Liver (tissue), 9 donors: ENCODE measurements around the gene MICAL1. TPM values are rescaled to one million over a fixed set of nuclear protein-coding genes. Genes with fewer than 3 reads are reported as not detected.

Source experiments
- DNase-seq: peaks from one replicate; pipeline ENCODE4 v3.0.0-alpha.2; 2017; ENCODE audit warnings: low spot score
- H3K27ac ChIP-seq, 2 donors: one replicate each; pipeline ENCODE4 v1.7.0; 2013; ENCODE audit warnings: inconsistent platforms in 2 of 2, low read length in 2 of 2, control low read depth in 1 of 2, low read depth in 1 of 2, mild to moderate bottlenecking in 1 of 2
- H3K27me3 ChIP-seq, 4 donors: one replicate each; pipeline versions ENCODE4 v1.6.1 to v1.7.0; 2013; ENCODE audit warnings: low read length in 3 of 4, inconsistent platforms in 1 of 4, mild to moderate bottlenecking in 1 of 4, moderate library complexity in 1 of 4; ENCODE audit not compliant: control insufficient read depth in 4 of 4, insufficient read depth in 4 of 4
- H3K36me3 ChIP-seq, 4 donors: one replicate each; pipeline versions ENCODE4 v1.6.1 to v1.7.0; 2013; ENCODE audit warnings: low read length in 3 of 4, mild to moderate bottlenecking in 3 of 4, low read depth in 1 of 4, moderate library complexity in 1 of 4; ENCODE audit not compliant: control insufficient read depth in 4 of 4, insufficient read depth in 3 of 4
- H3K4me1 ChIP-seq, 4 donors: one replicate each; pipeline versions ENCODE4 v1.6.1 to v1.7.0; 2013; ENCODE audit warnings: low read length in 3 of 4, mild to moderate bottlenecking in 3 of 4, moderate library complexity in 1 of 4; ENCODE audit not compliant: control insufficient read depth in 4 of 4, insufficient read depth in 4 of 4
- H3K4me3 ChIP-seq, 3 donors: one replicate each; pipeline versions ENCODE4 v1.6.1 to v1.7.0; 2013; ENCODE audit warnings: low read length in 3 of 3, control low read depth in 1 of 3, low read depth in 1 of 3, mild to moderate bottlenecking in 1 of 3
- H3K9ac ChIP-seq, 2 donors: one replicate each; pipeline ENCODE4 v1.7.0; 2013; ENCODE audit warnings: low read length in 2 of 2, mild to moderate bottlenecking in 2 of 2, moderate library complexity in 2 of 2, control low read depth in 1 of 2, low read depth in 1 of 2
- H3K9me3 ChIP-seq, 4 donors: one replicate each; pipeline versions ENCODE4 v1.6.1 to v1.7.0; 2013; ENCODE audit warnings: low read length in 3 of 4; ENCODE audit not compliant: control insufficient read depth in 4 of 4
- FOXA1 ChIP-seq: IDR thresholded peaks from 2 replicates; pipeline ENCODE4 v1.6.1; 2016; ENCODE audit warnings: antibody characterized with exemption
- NR2F2 ChIP-seq: IDR thresholded peaks from 2 replicates; pipeline ENCODE4 v1.6.1; 2016; ENCODE audit warnings: antibody characterized with exemption
- TAF1 ChIP-seq: conservative IDR thresholded peaks from 2 replicates; pipeline ENCODE4 v1.6.1; 2016; ENCODE audit warnings: antibody characterized with exemption, mild to moderate bottlenecking
- WGBS: extraction: QIAGEN DNeasy Blood & Tissue Kit; methylation state at CpG from one replicate; pipeline ENCODE4 v1.1.7; 2013; 5-methylcytosine and 5-hydroxymethylcytosine counted together
- polyA plus RNA-seq, 2 donors: library from polyadenylated mRNA; stranded (reverse) in 1 of 2; unstranded in 1 of 2; fragments of 200-250 nt in 1 of 2; fragments of >200 nt in 1 of 2; fragmentation: Nextera tagmentation in 1 of 2; extraction: Ambion mirVana in 1 of 2; gene quantifications; one replicate each; pipeline versions ENCODE4 v1.2.1 to v1.2.3, GENCODE V29; 2013 to 2015
- total RNA-seq, 2 donors: library from RNA; depleted of rRNA; stranded (reverse); fragments of >200 nt; gene quantifications; one replicate each; pipeline ENCODE4 v1.2.3, GENCODE V29; 2014
- TF ChIP-seq, protein P1 (sequence below): IDR thresholded peaks from 2 replicates; pipeline ENCODE4 v1.6.1; 2016; ENCODE audit warnings: antibody characterized with exemption, mild to moderate bottlenecking
- TF ChIP-seq, protein P2 (sequence below): fragments of 150-350 bp; IDR thresholded peaks from 2 replicates; pipeline ENCODE4 v1.5.1; 2017; ENCODE audit warnings: improper control_type of control experiment, low read depth, low read length; ENCODE audit not compliant: missing input control
- TF ChIP-seq, protein P3 (sequence below): IDR thresholded peaks from 2 replicates; pipeline ENCODE4 v1.6.1; 2016; ENCODE audit warnings: antibody characterized with exemption
- donor health status: healthy.
- donor health status: healthy.
- donor health status: healthy.
- donor health status: healthy.
- donor health status: healthy.

The MICAL1 gene
- total and polyA plus RNA-seq, 4 donors, result 1.8 to 4.9 (median 3.3) TPM

DNA sequence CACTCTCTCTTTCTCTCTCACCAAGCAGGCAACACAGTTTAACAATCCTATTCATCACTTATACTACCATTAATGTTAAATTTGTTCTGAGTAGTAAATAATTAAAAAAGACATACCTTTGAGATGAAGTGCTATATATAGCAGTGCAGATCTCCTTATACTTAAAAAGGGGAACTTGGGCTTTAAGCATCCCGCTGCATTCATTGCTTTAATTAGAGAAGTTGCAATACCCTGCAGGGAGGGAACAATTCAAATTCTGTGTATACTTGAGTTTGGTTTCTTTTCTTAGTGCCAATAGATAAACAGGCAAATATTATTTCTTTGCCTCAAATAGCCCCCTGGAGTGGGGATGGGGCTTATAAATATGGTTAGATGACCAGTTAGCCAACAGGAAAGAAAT lies 38.3 kb upstream of the MICAL1 start (continued):
- TF ChIP-seq, protein P1, sequence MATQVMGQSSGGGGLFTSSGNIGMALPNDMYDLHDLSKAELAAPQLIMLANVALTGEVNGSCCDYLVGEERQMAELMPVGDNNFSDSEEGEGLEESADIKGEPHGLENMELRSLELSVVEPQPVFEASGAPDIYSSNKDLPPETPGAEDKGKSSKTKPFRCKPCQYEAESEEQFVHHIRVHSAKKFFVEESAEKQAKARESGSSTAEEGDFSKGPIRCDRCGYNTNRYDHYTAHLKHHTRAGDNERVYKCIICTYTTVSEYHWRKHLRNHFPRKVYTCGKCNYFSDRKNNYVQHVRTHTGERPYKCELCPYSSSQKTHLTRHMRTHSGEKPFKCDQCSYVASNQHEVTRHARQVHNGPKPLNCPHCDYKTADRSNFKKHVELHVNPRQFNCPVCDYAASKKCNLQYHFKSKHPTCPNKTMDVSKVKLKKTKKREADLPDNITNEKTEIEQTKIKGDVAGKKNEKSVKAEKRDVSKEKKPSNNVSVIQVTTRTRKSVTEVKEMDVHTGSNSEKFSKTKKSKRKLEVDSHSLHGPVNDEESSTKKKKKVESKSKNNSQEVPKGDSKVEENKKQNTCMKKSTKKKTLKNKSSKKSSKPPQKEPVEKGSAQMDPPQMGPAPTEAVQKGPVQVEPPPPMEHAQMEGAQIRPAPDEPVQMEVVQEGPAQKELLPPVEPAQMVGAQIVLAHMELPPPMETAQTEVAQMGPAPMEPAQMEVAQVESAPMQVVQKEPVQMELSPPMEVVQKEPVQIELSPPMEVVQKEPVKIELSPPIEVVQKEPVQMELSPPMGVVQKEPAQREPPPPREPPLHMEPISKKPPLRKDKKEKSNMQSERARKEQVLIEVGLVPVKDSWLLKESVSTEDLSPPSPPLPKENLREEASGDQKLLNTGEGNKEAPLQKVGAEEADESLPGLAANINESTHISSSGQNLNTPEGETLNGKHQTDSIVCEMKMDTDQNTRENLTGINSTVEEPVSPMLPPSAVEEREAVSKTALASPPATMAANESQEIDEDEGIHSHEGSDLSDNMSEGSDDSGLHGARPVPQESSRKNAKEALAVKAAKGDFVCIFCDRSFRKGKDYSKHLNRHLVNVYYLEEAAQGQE, result no peak
- TF ChIP-seq, protein P2, sequence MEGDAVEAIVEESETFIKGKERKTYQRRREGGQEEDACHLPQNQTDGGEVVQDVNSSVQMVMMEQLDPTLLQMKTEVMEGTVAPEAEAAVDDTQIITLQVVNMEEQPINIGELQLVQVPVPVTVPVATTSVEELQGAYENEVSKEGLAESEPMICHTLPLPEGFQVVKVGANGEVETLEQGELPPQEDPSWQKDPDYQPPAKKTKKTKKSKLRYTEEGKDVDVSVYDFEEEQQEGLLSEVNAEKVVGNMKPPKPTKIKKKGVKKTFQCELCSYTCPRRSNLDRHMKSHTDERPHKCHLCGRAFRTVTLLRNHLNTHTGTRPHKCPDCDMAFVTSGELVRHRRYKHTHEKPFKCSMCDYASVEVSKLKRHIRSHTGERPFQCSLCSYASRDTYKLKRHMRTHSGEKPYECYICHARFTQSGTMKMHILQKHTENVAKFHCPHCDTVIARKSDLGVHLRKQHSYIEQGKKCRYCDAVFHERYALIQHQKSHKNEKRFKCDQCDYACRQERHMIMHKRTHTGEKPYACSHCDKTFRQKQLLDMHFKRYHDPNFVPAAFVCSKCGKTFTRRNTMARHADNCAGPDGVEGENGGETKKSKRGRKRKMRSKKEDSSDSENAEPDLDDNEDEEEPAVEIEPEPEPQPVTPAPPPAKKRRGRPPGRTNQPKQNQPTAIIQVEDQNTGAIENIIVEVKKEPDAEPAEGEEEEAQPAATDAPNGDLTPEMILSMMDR, result no peak
- TF ChIP-seq FOXA1, result no peak
- TF ChIP-seq, protein P3, sequence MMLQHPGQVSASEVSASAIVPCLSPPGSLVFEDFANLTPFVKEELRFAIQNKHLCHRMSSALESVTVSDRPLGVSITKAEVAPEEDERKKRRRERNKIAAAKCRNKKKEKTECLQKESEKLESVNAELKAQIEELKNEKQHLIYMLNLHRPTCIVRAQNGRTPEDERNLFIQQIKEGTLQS, result no peak

DNA sequence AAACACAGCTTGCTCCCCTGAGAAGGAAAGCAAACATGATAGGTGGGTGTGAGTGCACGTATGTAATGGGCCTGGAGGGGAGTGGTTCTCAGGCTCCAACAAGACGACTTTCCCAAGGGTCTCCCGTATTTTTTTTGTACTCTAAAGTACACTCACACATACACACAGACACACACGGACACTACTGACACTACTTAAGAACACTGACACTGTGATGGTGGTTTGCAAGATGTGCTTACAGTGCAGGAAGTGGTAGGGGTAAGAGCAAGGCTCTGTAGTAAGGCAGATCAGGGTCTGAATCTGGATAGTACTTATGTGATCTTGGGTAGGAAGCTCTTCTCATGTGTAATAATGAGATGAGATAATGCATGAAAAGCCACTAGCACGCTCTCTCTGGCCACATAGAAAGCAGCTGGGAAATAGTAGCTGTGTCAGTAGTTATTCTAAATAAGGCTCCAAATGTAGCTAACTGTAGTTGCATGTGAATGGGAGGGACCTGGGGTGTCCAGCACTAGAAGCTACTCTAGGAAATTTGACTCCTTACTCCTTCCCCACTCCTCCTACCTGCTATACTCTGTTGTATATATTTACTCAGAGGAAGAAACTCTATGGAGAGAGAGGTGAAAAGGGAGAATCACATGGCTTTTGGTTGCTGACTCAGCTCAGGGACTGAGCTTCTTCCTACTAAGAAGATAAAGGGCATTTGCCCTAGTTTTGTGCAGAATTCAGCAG lies 35.8 kb upstream of the MICAL1 start:
- Histone ChIP-seq H3K27ac (no peak overlapping the region), H3K27me3 (no peaks in the 10 kb centered on the region), H3K4me3 (no peak overlapping the region), H3K4me1 (peaks cover 0 to 1% (median 0%) of the 10 kb centered on the region in 4 donors), H3K9ac (no peak overlapping the region), H3K36me3 (no peaks in the 10 kb centered on the region), H3K9me3 (no peaks in the 10 kb centered on the region)
- no peak for DNase-seq
- 73% methylated on average over 5 of the region's 5 CpGs for WGBS
- TF ChIP-seq, protein P1, result no peak
- TF ChIP-seq FOXA1, result no peak
- TF ChIP-seq, protein P2, result no peak
- TF ChIP-seq NR2F2, result no peak
- TF ChIP-seq TAF1, result no peak
- TF ChIP-seq, protein P3, result no peak
